HepG2 (cell line): ENCODE results near the gene RPS8. TPM values are rescaled to one million over a fixed set of nuclear protein-coding genes. Genes with fewer than 3 reads are reported as not detected.

ENCODE experiments used
- ELF1 ChIP-seq: sonication (generic); formaldehyde crosslinking; IDR thresholded peaks from 2 replicates; pipeline ENCODE4 v1.4.0; 2020; ENCODE audit warnings: missing genetic modification reagents
- GABPA ChIP-seq, 2 experiments: IDR thresholded peaks; 2 replicates each; pipeline ENCODE4 v1.6.1; 2011 to 2016; ENCODE audit warnings: low read depth in 2 of 2, low read length in 1 of 2, missing biosample characterization in 1 of 2, missing genetic modification characterization in 1 of 2
- HMG20A ChIP-seq: IDR thresholded peaks from 2 replicates; pipeline ENCODE4 v1.6.1; 2016; ENCODE audit warnings: borderline replicate concordance
- MTA3 ChIP-seq: sonication (generic); formaldehyde crosslinking; IDR thresholded peaks from 2 replicates; pipeline ENCODE4 v1.4.0; 2020; ENCODE audit warnings: missing genetic modification reagents
- NFE2L2 ChIP-seq: fragments of 150-350 bp; IDR thresholded peaks from 2 replicates; pipeline ENCODE4 v1.6.1; 2014; ENCODE audit warnings: low read length
- NR2F1 ChIP-seq, 2 experiments: fragments of 450-650 bp in 1 of 2; formaldehyde crosslinking in 1 of 2; IDR thresholded peaks; 2 replicates each; pipeline versions ENCODE4 v1.5.0 to v1.6.1; 2016 to 2020; ENCODE audit warnings: mild to moderate bottlenecking in 1 of 2, missing compliant biosample characterization in 1 of 2, missing genetic modification reagents in 1 of 2, moderate library complexity in 1 of 2
- SOX5 ChIP-seq: IDR thresholded peaks from 2 replicates; pipeline ENCODE4 v1.6.1; 2016; ENCODE audit warnings: borderline replicate concordance
- ZEB1 ChIP-seq: IDR thresholded peaks from 2 replicates; pipeline ENCODE4 v1.6.1; 2012; ENCODE audit warnings: mild to moderate bottlenecking, low read depth, inconsistent platforms; ENCODE audit not compliant: insufficient replicate concordance
- ZNF230 ChIP-seq: sonication (generic); formaldehyde crosslinking; IDR thresholded peaks from 2 replicates; pipeline ENCODE4 v1.4.0; 2020; ENCODE audit warnings: mild to moderate bottlenecking, missing genetic modification reagents
- ZNF543 ChIP-seq: sonication (generic); formaldehyde crosslinking; IDR thresholded peaks from 2 replicates; pipeline ENCODE4 v1.4.0; 2020; ENCODE audit warnings: mild to moderate bottlenecking, missing genetic modification reagents
- ZNF713 ChIP-seq: sonication (generic); formaldehyde crosslinking; IDR thresholded peaks from 2 replicates; pipeline ENCODE4 v1.4.0; 2020; ENCODE audit warnings: mild to moderate bottlenecking, missing genetic modification reagents
- polyA plus RNA-seq, 8 experiments: library from polyadenylated mRNA; depleted of rRNA in 3 of 8; stranded (reverse) in 7 of 8; unstranded in 1 of 8; fragments of >200 nt; fragmentation: Illumina TruSeq in 4 of 8; extraction: Trizol in 4 of 8; gene quantifications; 2 replicates each; pipeline versions ENCODE4 v1.2.1 to v1.2.3, GENCODE V29; 2011 to 2016; ENCODE audit warnings: low read depth in 4 of 8, missing spikeins in 1 of 8, mixed read lengths in 1 of 8; ENCODE audit not compliant: insufficient read depth in 1 of 8
- total RNA-seq, 5 experiments: library from RNA; depleted of rRNA; stranded (reverse); fragments of >200 nt; fragmentation: Illumina TruSeq; extraction: Trizol; gene quantifications; 2 replicates each; pipeline ENCODE4 v1.2.3, GENCODE V29; 2016; ENCODE audit warnings: low read depth in 1 of 5
- TF ChIP-seq, protein P1 (sequence below): fragments of 450-650 bp; IDR thresholded peaks from 2 replicates; pipeline ENCODE4 v1.6.1; 2016
- TF ChIP-seq, protein P2 (sequence below): sonication (generic); formaldehyde crosslinking; IDR thresholded peaks from 2 replicates; pipeline ENCODE4 v1.4.0; 2020; ENCODE audit warnings: mild to moderate bottlenecking, missing genetic modification reagents
- TF ChIP-seq, protein P3 (sequence below): IDR thresholded peaks from 2 replicates; pipeline ENCODE4 v1.4.0; 2020; ENCODE audit warnings: mild to moderate bottlenecking, missing genetic modification reagents
- TF ChIP-seq, protein P4 (sequence below): sonication (generic); formaldehyde crosslinking; IDR thresholded peaks from 2 replicates; pipeline ENCODE4 v1.5.0; 2020; ENCODE audit warnings: missing genetic modification reagents, mild to moderate bottlenecking, borderline replicate concordance
- TF ChIP-seq, protein P5 (sequence below): sonication (generic); formaldehyde crosslinking; IDR thresholded peaks from 2 replicates; pipeline ENCODE4 v1.5.0; 2020; ENCODE audit warnings: missing genetic modification reagents, mild to moderate bottlenecking, borderline replicate concordance
- TF ChIP-seq, protein P6 (sequence below): sonication (generic); formaldehyde crosslinking; IDR thresholded peaks from 2 replicates; pipeline ENCODE4; 2020; ENCODE audit warnings: missing genetic modification reagents, mild to moderate bottlenecking, borderline replicate concordance

Gene RPS8
- total and polyA plus RNA-seq, 2 of the 13 experiments (the other 11 are each of a cell fraction or from before 2014, with no cell fraction given): 2,628 to 2,822 TPM

DNA sequence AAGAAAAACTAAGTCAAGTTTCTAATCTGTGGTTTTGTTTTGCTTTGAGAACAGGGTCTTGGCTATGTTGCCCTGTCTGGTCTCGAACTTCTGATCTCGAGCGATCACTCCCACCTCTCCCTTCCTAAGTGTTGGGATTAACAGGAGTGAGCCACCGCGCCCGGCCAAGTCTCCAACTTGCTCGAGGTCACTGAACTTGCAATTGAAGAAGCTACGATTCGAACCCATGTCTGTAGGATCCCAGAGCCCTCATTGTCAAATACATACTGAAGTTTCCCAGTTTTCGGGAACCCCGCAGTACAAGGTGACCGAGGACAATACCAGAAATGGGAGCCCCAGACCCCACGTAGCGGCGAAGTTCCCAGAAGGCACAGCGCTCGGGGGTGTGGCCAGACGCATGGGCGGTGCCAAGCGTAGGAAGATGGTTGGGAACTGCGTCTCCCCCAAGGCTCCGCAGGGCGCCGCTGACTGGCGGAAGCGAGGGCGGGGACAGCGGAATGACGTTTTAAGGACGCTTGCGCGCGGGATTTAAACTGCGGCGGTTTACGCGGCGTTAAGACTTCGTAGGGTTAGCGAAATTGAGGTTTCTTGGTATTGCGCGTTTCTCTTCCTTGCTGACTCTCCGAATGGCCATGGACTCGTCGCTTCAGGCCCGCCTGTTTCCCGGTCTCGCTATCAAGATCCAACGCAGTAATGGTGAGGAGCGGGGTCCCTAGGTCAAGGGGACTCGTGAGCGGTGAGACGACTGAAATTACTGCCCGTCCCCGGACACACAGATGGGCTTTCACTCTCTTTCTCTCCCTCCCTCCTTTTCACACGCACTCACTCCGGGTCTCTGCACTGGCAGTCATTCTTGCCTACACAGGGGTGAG, 35.8 kb upstream of the RPS8 start, which contains the start of gene KIF2C (continued):
- peak; percentile 47; the same call in 1 of the 2 replicates for TF ChIP-seq GABPA (IDR thresholded peaks at IDR 0.05; ENCODE audit: low read depth, low read length)
- TF ChIP-seq GABPA (CRISPR knock-in tag; IDR thresholded peaks at IDR 0.05; ENCODE audit: low read depth): peak; percentile 91
- TF ChIP-seq ZNF230 (CRISPR knock-in tag): no peak; the same call in 1 of the 2 replicates
- TF ChIP-seq HMG20A (CRISPR knock-in tag): no peak
- TF ChIP-seq SOX5: peak; percentile 53; the same call in 1 of the 2 replicates
- TF ChIP-seq, protein P1, sequence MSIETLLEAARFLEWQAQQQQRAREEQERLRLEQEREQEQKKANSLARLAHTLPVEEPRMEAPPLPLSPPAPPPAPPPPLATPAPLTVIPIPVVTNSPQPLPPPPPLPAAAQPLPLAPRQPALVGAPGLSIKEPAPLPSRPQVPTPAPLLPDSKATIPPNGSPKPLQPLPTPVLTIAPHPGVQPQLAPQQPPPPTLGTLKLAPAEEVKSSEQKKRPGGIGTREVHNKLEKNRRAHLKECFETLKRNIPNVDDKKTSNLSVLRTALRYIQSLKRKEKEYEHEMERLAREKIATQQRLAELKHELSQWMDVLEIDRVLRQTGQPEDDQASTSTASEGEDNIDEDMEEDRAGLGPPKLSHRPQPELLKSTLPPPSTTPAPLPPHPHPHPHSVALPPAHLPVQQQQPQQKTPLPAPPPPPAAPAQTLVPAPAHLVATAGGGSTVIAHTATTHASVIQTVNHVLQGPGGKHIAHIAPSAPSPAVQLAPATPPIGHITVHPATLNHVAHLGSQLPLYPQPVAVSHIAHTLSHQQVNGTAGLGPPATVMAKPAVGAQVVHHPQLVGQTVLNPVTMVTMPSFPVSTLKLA: peak; percentile 52
- TF ChIP-seq, protein P2, sequence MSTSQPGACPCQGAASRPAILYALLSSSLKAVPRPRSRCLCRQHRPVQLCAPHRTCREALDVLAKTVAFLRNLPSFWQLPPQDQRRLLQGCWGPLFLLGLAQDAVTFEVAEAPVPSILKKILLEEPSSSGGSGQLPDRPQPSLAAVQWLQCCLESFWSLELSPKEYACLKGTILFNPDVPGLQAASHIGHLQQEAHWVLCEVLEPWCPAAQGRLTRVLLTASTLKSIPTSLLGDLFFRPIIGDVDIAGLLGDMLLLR (CRISPR knock-in tag): 0 out of 2 replicates have a peak, but pooled peaks have one; percentile 18
- no peak for TF ChIP-seq NFE2L2
- 0 out of 4 replicates have a peak, but pooled peaks of 1 of the 2 experiments have one; percentile 5 for TF ChIP-seq NR2F1 (CRISPR knock-in tag; IDR thresholded peaks at IDR 0.05)
- TF ChIP-seq, protein P3, sequence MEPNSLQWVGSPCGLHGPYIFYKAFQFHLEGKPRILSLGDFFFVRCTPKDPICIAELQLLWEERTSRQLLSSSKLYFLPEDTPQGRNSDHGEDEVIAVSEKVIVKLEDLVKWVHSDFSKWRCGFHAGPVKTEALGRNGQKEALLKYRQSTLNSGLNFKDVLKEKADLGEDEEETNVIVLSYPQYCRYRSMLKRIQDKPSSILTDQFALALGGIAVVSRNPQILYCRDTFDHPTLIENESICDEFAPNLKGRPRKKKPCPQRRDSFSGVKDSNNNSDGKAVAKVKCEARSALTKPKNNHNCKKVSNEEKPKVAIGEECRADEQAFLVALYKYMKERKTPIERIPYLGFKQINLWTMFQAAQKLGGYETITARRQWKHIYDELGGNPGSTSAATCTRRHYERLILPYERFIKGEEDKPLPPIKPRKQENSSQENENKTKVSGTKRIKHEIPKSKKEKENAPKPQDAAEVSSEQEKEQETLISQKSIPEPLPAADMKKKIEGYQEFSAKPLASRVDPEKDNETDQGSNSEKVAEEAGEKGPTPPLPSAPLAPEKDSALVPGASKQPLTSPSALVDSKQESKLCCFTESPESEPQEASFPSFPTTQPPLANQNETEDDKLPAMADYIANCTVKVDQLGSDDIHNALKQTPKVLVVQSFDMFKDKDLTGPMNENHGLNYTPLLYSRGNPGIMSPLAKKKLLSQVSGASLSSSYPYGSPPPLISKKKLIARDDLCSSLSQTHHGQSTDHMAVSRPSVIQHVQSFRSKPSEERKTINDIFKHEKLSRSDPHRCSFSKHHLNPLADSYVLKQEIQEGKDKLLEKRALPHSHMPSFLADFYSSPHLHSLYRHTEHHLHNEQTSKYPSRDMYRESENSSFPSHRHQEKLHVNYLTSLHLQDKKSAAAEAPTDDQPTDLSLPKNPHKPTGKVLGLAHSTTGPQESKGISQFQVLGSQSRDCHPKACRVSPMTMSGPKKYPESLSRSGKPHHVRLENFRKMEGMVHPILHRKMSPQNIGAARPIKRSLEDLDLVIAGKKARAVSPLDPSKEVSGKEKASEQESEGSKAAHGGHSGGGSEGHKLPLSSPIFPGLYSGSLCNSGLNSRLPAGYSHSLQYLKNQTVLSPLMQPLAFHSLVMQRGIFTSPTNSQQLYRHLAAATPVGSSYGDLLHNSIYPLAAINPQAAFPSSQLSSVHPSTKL (CRISPR knock-in tag): peak; percentile 35; the same call in 1 of the 2 replicates
- TF ChIP-seq ELF1 (CRISPR knock-in tag): peak; percentile 81
- TF ChIP-seq, protein P4, sequence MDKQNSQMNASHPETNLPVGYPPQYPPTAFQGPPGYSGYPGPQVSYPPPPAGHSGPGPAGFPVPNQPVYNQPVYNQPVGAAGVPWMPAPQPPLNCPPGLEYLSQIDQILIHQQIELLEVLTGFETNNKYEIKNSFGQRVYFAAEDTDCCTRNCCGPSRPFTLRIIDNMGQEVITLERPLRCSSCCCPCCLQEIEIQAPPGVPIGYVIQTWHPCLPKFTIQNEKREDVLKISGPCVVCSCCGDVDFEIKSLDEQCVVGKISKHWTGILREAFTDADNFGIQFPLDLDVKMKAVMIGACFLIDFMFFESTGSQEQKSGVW (CRISPR knock-in tag): no peak
- TF ChIP-seq, protein P5, sequence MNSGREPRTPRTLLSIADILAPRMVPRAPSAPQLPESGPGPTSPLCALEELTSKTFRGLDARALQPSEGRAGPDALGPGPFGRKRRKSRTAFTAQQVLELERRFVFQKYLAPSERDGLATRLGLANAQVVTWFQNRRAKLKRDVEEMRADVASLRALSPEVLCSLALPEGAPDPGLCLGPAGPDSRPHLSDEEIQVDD (CRISPR knock-in tag): no peak
- TF ChIP-seq ZEB1: no peak
- no peak for TF ChIP-seq MTA3 (CRISPR knock-in tag)
- TF ChIP-seq, protein P6, sequence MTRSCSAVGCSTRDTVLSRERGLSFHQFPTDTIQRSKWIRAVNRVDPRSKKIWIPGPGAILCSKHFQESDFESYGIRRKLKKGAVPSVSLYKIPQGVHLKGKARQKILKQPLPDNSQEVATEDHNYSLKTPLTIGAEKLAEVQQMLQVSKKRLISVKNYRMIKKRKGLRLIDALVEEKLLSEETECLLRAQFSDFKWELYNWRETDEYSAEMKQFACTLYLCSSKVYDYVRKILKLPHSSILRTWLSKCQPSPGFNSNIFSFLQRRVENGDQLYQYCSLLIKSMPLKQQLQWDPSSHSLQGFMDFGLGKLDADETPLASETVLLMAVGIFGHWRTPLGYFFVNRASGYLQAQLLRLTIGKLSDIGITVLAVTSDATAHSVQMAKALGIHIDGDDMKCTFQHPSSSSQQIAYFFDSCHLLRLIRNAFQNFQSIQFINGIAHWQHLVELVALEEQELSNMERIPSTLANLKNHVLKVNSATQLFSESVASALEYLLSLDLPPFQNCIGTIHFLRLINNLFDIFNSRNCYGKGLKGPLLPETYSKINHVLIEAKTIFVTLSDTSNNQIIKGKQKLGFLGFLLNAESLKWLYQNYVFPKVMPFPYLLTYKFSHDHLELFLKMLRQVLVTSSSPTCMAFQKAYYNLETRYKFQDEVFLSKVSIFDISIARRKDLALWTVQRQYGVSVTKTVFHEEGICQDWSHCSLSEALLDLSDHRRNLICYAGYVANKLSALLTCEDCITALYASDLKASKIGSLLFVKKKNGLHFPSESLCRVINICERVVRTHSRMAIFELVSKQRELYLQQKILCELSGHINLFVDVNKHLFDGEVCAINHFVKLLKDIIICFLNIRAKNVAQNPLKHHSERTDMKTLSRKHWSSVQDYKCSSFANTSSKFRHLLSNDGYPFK (CRISPR knock-in tag): peak; percentile 94
- 0 out of 2 replicates have a peak, but pooled peaks have one; percentile 72 for TF ChIP-seq ZNF713 (CRISPR knock-in tag)
- 0 out of 2 replicates have a peak, but pooled peaks have one; percentile 26 for TF ChIP-seq ZNF543
